ENCODE results near the gene FAM20C.

FAM20C gene

DNA sequence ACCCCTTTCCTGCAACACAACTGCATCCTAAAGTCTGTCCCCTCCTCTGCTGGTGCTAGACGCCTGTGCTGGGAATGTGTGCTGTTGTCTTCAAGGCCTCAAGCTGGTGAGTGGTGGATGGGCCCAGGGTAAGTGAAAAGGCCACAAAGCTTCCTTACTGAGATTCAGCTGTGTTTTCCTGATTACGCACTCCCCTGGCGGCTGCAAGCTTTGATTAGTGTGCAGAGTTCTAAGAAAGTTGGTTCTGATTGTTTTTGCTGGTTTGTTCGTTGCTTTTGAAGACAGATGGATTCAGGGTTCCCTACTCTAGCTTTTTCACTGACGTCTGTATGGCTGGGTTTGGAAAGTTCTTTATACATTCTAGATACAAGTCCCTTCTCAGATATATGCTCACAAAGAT lies 85.7 kb downstream of the FAM20C start:
- no peak overlapping the region for H2AFZ ChIP-seq (ENCODE audit: low read depth)

DNA sequence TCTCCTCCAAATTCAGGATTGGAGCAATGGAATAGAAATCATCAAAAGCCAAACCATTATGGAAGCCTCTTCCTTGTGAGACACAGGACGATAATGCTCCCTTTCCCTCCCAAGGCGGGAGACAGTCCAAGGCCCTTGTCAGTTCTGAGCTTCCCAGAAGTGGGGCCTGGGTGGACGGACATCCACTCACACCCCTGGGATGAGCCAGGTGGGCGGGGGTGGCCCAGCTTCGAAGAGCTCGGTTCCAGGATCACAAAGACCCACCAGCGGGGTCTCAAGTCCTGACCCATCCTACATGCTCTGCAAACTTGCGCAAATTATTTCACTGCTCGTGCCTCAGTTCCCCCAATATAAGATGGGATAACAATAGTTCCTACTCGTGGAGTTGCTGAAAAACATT lies 87.5 kb downstream of the FAM20C start:
- Histone ChIP-seq H3K27me3 (ENCODE audit: insufficient read depth, low read depth) (peaks cover 61% of the 10 kb centered on the region), H3K4me3 (IDR thresholded peaks at IDR 0.05; ENCODE audit: insufficient read depth, low read depth, low read length) (no peak overlapping the region), H2AFZ (ENCODE audit: low read depth) (no peak overlapping the region), H3K79me2 (ENCODE audit: insufficient read depth, low read depth) (no peaks in the 10 kb centered on the region), H3K36me3 (ENCODE audit: insufficient read depth) (no peaks in the 10 kb centered on the region), H3K27ac (no peak overlapping the region), H3K4me2 (no peak overlapping the region), H4K20me1 (ENCODE audit: insufficient read depth) (no peaks in the 10 kb centered on the region), H3K9ac (no peak overlapping the region), H3K4me1 (ENCODE audit: low read depth, poor library complexity, severe bottlenecking) (no peaks in the 10 kb centered on the region)
- TF ChIP-seq, protein P1, sequence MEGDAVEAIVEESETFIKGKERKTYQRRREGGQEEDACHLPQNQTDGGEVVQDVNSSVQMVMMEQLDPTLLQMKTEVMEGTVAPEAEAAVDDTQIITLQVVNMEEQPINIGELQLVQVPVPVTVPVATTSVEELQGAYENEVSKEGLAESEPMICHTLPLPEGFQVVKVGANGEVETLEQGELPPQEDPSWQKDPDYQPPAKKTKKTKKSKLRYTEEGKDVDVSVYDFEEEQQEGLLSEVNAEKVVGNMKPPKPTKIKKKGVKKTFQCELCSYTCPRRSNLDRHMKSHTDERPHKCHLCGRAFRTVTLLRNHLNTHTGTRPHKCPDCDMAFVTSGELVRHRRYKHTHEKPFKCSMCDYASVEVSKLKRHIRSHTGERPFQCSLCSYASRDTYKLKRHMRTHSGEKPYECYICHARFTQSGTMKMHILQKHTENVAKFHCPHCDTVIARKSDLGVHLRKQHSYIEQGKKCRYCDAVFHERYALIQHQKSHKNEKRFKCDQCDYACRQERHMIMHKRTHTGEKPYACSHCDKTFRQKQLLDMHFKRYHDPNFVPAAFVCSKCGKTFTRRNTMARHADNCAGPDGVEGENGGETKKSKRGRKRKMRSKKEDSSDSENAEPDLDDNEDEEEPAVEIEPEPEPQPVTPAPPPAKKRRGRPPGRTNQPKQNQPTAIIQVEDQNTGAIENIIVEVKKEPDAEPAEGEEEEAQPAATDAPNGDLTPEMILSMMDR (conservative IDR thresholded peaks at IDR 0.05; ENCODE audit: low read depth, low read length): no peak

More for the DNA sequence above, 85.7 kb downstream of the FAM20C start:
- Histone ChIP-seq H3K27me3 (ENCODE audit: insufficient read depth, low read depth) (peaks cover 61% of the 10 kb centered on the region; the same call in 1 of the 2 replicates), H3K27ac (no peak overlapping the region), H3K36me3 (ENCODE audit: insufficient read depth) (no peaks in the 10 kb centered on the region), H3K4me1 (ENCODE audit: low read depth, poor library complexity, severe bottlenecking) (no peaks in the 10 kb centered on the region), H3K4me3 (IDR thresholded peaks at IDR 0.05; ENCODE audit: insufficient read depth, low read depth, low read length) (no peak overlapping the region), H3K79me2 (ENCODE audit: insufficient read depth, low read depth) (no peaks in the 10 kb centered on the region), H3K9ac (no peak overlapping the region), H3K4me2 (no peak overlapping the region), H4K20me1 (ENCODE audit: insufficient read depth) (no peaks in the 10 kb centered on the region)
- TF ChIP-seq, protein P1 (conservative IDR thresholded peaks at IDR 0.05; ENCODE audit: low read depth, low read length): no peak

DNA sequence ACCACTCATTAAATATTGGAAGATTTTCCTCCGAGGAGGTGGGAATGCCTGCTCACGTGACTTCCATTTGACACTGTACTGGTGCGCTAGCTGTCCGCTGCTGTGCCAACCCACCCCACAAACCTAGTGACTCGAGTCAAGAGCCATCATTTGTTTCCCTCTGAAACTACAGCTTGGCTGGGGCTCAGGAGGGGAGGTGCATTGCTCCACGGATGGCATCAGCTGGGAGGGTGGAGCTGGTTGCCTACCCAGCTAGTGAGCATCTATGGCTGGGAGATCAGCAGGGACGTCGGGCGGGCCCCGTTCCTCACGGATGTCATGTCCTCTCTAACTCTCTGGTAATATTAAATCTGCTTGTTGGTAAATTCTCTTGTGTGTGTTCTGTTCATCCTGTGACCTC lies 88.1 kb downstream of the FAM20C start:
- Histone ChIP-seq H3K27me3 (ENCODE audit: insufficient read depth, low read depth) (peaks cover 64% of the 10 kb centered on the region), H4K20me1 (ENCODE audit: insufficient read depth) (no peaks in the 10 kb centered on the region), H2AFZ (ENCODE audit: low read depth) (no peak overlapping the region), H3K36me3 (ENCODE audit: insufficient read depth) (no peaks in the 10 kb centered on the region), H3K4me3 (IDR thresholded peaks at IDR 0.05; ENCODE audit: insufficient read depth, low read depth, low read length) (no peak overlapping the region), H3K4me1 (ENCODE audit: low read depth, poor library complexity, severe bottlenecking) (no peaks in the 10 kb centered on the region), H3K79me2 (ENCODE audit: insufficient read depth, low read depth) (no peaks in the 10 kb centered on the region), H3K27ac (no peak overlapping the region), H3K9ac (no peak overlapping the region), H3K4me2 (no peak overlapping the region)
- TF ChIP-seq, protein P1 (conservative IDR thresholded peaks at IDR 0.05; ENCODE audit: low read depth, low read length): no peak

DNA sequence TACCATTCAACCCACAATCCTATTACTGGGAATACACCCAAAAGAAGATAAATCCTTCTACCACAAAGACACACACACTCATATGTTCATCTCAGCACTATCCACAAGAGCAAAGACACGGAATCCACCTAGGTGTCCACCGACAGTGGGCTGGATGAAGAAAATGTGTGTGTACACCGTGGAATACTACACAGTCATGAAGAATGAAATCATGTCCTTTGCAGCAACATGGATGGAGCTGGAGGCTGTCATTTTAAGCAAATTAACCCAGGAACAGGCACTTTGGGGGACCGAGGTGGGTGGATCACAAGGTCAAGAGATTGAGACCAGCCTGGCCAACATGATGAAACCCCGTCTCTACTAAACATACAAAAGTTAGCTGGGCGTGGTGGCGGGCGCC lies 89.3 kb downstream of the FAM20C start:
- TF ChIP-seq, protein P1 (conservative IDR thresholded peaks at IDR 0.05; ENCODE audit: low read depth, low read length): no peak
- Histone ChIP-seq H3K27me3 (ENCODE audit: insufficient read depth, low read depth) (peaks cover 70% of the 10 kb centered on the region), H3K27ac (no peak overlapping the region), H3K79me2 (ENCODE audit: insufficient read depth, low read depth) (no peaks in the 10 kb centered on the region), H3K9ac (no peak overlapping the region), H2AFZ (ENCODE audit: low read depth) (no peak overlapping the region), H3K4me2 (no peak overlapping the region), H3K4me1 (ENCODE audit: low read depth, poor library complexity, severe bottlenecking) (no peaks in the 10 kb centered on the region), H3K36me3 (ENCODE audit: insufficient read depth) (no peaks in the 10 kb centered on the region), H3K4me3 (IDR thresholded peaks at IDR 0.05; ENCODE audit: insufficient read depth, low read depth, low read length) (no peak overlapping the region), H4K20me1 (ENCODE audit: insufficient read depth) (no peaks in the 10 kb centered on the region)

All from KMS-11 (cell line).